HL-60 (cell line): ENCODE data around the gene NF1.

Experiments
- GABPA ChIP-seq: IDR thresholded peaks from 2 replicates; pipeline ENCODE4 v1.6.1; 2012; ENCODE audit warnings: low read depth
- POLR2AphosphoS5 ChIP-seq: IDR thresholded peaks from 2 replicates; pipeline ENCODE4 v1.6.1; 2012; ENCODE audit warnings: low read depth
- REST ChIP-seq: IDR thresholded peaks from 2 replicates; pipeline ENCODE4 v1.6.1; 2012; ENCODE audit warnings: low read depth; ENCODE audit not compliant: insufficient replicate concordance
- TF ChIP-seq, protein P1 (sequence below): IDR thresholded peaks from one replicate; pipeline ENCODE4 v1.5.1; 2011; ENCODE audit warnings: low read length, control low read depth, inconsistent platforms; ENCODE audit not compliant: insufficient read depth

DNA sequence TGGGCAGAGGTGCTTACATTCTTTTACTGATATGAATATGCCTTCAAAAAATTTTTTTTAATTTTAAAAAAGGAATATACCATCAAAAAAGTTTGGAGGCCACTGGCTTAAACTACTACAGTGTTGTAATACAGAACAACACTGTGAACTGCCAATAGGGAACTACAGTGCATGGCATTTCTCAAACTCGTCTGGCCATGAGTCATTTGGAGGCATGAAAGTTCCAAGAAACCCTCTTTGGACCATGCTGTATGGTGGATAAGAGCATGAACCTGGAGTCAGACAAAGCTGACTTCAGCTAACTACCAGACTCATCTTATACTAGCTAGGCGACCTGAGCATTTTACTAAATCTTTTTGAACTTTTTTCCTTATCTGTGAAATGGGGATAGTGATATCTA lies 9.2 kb upstream of the NF1 start:
- TF ChIP-seq, protein P1, sequence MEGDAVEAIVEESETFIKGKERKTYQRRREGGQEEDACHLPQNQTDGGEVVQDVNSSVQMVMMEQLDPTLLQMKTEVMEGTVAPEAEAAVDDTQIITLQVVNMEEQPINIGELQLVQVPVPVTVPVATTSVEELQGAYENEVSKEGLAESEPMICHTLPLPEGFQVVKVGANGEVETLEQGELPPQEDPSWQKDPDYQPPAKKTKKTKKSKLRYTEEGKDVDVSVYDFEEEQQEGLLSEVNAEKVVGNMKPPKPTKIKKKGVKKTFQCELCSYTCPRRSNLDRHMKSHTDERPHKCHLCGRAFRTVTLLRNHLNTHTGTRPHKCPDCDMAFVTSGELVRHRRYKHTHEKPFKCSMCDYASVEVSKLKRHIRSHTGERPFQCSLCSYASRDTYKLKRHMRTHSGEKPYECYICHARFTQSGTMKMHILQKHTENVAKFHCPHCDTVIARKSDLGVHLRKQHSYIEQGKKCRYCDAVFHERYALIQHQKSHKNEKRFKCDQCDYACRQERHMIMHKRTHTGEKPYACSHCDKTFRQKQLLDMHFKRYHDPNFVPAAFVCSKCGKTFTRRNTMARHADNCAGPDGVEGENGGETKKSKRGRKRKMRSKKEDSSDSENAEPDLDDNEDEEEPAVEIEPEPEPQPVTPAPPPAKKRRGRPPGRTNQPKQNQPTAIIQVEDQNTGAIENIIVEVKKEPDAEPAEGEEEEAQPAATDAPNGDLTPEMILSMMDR: no peak
- TF ChIP-seq POLR2AphosphoS5: no peak
- no peak for TF ChIP-seq GABPA
- no peak for TF ChIP-seq REST
